ENCODE data around the gene HDAC5. TPM values are rescaled to one million over a fixed set of nuclear protein-coding genes. Genes with fewer than 3 reads are reported as not detected.
A peak's percentile ranks its signal among the peaks of the same experiment; 100 is the strongest.

Gene HDAC5
- polyA plus RNA-seq, 1 of the 3 experiments (the other 2 are of a cell fraction): 19.0 TPM

GRCh38 chr17:44094701-44095387, 28.6 kb downstream of the HDAC5 start:
- H3K27ac ChIP-seq (ENCODE audit: low read depth in 2 of 2, low read length in 1 of 2): peak overlapping the region; percentile 87 to 92
- H3K9ac ChIP-seq: peak overlapping the region; percentile 70; the same call in 1 of the 2 replicates
- TF ChIP-seq TEAD4 (IDR thresholded peaks at IDR 0.05; ENCODE audit: borderline replicate concordance, insufficient read depth): no peak
- no peak for TF ChIP-seq EZH2phosphoT487 (IDR thresholded peaks at IDR 0.05; ENCODE audit: borderline replicate concordance, low read depth)
- TF ChIP-seq GATA2 (CRISPR knock-in tag; IDR thresholded peaks at IDR 0.05): no peak
- no peak for TF ChIP-seq USF2 (IDR thresholded peaks at IDR 0.05; ENCODE audit: borderline replicate concordance, low read depth, low read length)
- no peak for TF ChIP-seq RCOR1 (IDR thresholded peaks at IDR 0.05; ENCODE audit: low read length)
- TF ChIP-seq RXRA (IDR thresholded peaks at IDR 0.05; ENCODE audit: borderline replicate concordance, low read depth): no peak
- no peak for TF ChIP-seq POLR2AphosphoS5 (IDR thresholded peaks at IDR 0.05; ENCODE audit: low read depth, low read length)
- no peak for TF ChIP-seq YY1 (IDR thresholded peaks at IDR 0.05; ENCODE audit: low read depth)
- no peak for TF ChIP-seq FOXM1 (IDR thresholded peaks at IDR 0.05; ENCODE audit: low read depth)
- TF ChIP-seq EP300 (IDR thresholded peaks at IDR 0.05; ENCODE audit: borderline replicate concordance in 1 of 2, low read depth in 1 of 2, low read length in 1 of 2): no peak
- H3K4me1 ChIP-seq (ENCODE audit: control insufficient read depth in 1 of 2, insufficient read depth in 2 of 2, low read depth in 1 of 2, low read length in 1 of 2): peaks cover 11 to 14% of the 10 kb centered on the region in 2 experiments; a peak in 3 of 4 replicates
- H3K4me3 ChIP-seq (ENCODE audit: low read depth in 2 of 2, low read length in 1 of 2): no peak overlapping the region
- peaks cover 35% of the 10 kb centered on the region; the same call in 1 of the 2 replicates for H3K79me2 ChIP-seq (ENCODE audit: insufficient read depth)
- H3K9me3 ChIP-seq: no peaks in the 10 kb centered on the region
- no peaks in the 10 kb centered on the region for H3K27me3 ChIP-seq (ENCODE audit: insufficient read depth)
- H2AFZ ChIP-seq (ENCODE audit: low read depth): no peak overlapping the region
- H3K36me3 ChIP-seq (replicated peaks in 1 of 2; ENCODE audit: control insufficient read depth in 1 of 2, insufficient read depth in 2 of 2, low read length in 1 of 2): peaks cover 0 to 8% of the 10 kb centered on the region in 2 experiments
- H3K9me2 ChIP-seq: no peaks in the 10 kb centered on the region
- CTCF ChIA-PET: interaction anchor here (1.1 to 4.7 kb wide), 5 partner anchors 10 to 29 kb away, joined by 3 to 19 read pairs (median 5); partner anchors contain the start of gene HDAC5
- H4K20me1 ChIP-seq (ENCODE audit: insufficient read depth): no peaks in the 10 kb centered on the region
- POLR2A ChIA-PET: interaction anchor here (1.1 kb wide), 1 partner anchor 29 kb away, joined by 5 read pairs; the partner anchor contains the start of gene HDAC5
- peak overlapping the region; percentile 76 for H3K4me2 ChIP-seq
- H3F3A ChIP-seq (replicated peaks; ENCODE audit: insufficient read depth): peaks cover 11% of the 10 kb centered on the region
- no peak for DNase-seq
- 86% methylated on average over 8 of the region's 8 CpGs for WGBS (ENCODE audit: low lambda C conversion rate)

GRCh38 chr17:44093231-44093900, 30.1 kb downstream of the HDAC5 start:
- CTCF ChIA-PET: interaction anchor here (0.6 to 4.7 kb wide), 2 partner anchors 9 to 15 kb away, joined by 3 to 19 read pairs; no protein-coding TSS in a partner anchor
- Histone ChIP-seq H3F3A (replicated peaks; ENCODE audit: insufficient read depth) (peaks cover 14% of the 10 kb centered on the region), H3K9me3 (no peaks in the 10 kb centered on the region), H3K79me2 (ENCODE audit: insufficient read depth) (peaks cover 22% of the 10 kb centered on the region; the same call in 1 of the 2 replicates), H3K4me3 (ENCODE audit: low read depth in 2 of 2, low read length in 1 of 2) (no peak overlapping the region), H3K4me1 (ENCODE audit: control insufficient read depth in 1 of 2, insufficient read depth in 2 of 2, low read depth in 1 of 2, low read length in 1 of 2) (peaks cover 11 to 14% of the 10 kb centered on the region in 2 experiments; a peak in 3 of 4 replicates), H2AFZ (ENCODE audit: low read depth) (no peak overlapping the region), H3K9me2 (no peaks in the 10 kb centered on the region), H3K27ac (ENCODE audit: low read depth in 2 of 2, low read length in 1 of 2) (no peak overlapping the region), H3K36me3 (replicated peaks in 1 of 2; ENCODE audit: control insufficient read depth in 1 of 2, insufficient read depth in 2 of 2, low read length in 1 of 2) (peaks cover 0 to 11% of the 10 kb centered on the region in 2 experiments), H3K4me2 (no peak overlapping the region), H4K20me1 (ENCODE audit: insufficient read depth) (no peaks in the 10 kb centered on the region), H3K27me3 (ENCODE audit: insufficient read depth) (no peaks in the 10 kb centered on the region), H3K9ac (no peak overlapping the region)
- TF ChIP-seq ZBTB33 (IDR thresholded peaks at IDR 0.05; ENCODE audit: borderline replicate concordance, low read depth) (no peak), SMC3 (IDR thresholded peaks at IDR 0.05; ENCODE audit: low read depth, low read length) (no peak), POLR2AphosphoS5 (IDR thresholded peaks at IDR 0.05; ENCODE audit: low read depth, low read length) (no peak), CTCF (IDR thresholded peaks at IDR 0.05) (no peak), USF1 (IDR thresholded peaks at IDR 0.05; ENCODE audit: borderline replicate concordance, low read depth) (no peak), CHD2 (IDR thresholded peaks at IDR 0.05; ENCODE audit: low read length, partially characterized antibody) (no peak), TEAD4 (IDR thresholded peaks at IDR 0.05; ENCODE audit: borderline replicate concordance, insufficient read depth) (no peak), IRF3 (IDR thresholded peaks at IDR 0.05; ENCODE audit: low read depth, low read length) (no peak), FOXM1 (IDR thresholded peaks at IDR 0.05; ENCODE audit: low read depth) (no peak), EZH2phosphoT487 (IDR thresholded peaks at IDR 0.05; ENCODE audit: borderline replicate concordance, low read depth) (no peak)
- DNase-seq: no peak
- POLR2A ChIA-PET: no interaction called here
- WGBS (ENCODE audit: low lambda C conversion rate): 92% methylated on average over 16 of the region's 21 CpGs
